ENCODE results near the gene ADAMTS17. TPM values are rescaled to one million over a fixed set of nuclear protein-coding genes. Genes with fewer than 3 reads are reported as not detected.
A peak's percentile ranks its signal among the peaks of the same experiment; 100 is the strongest.

The ADAMTS17 gene
- total and polyA plus RNA-seq, 9 of the 15 experiments (the other 6 are each of a cell fraction or from before 2014, with no cell fraction given), result 0.01 to 0.14 (median 0.07) TPM; not detected in 6

GRCh38 chr15:100043068-100043641 lies 298.6 kb downstream of the ADAMTS17 start:
- intact Hi-C loops (cut with micrococcal nuclease) (no loop called here), in situ Hi-C loops (cut with MboI) (no loop called here)
- ChIA-PET CTCF (ENCODE audit: low intra/inter-chr PET ratio) (no interaction called here), POLR2A (no interaction called here)
- no TSS peak for BruUV-seq (replicated peaks)
- Histone ChIP-seq H3K4me3 (no peak overlapping the region), H3K9me3 (replicated peaks; ENCODE audit: control insufficient read depth, insufficient read depth, low read depth, low read length) (no peaks in the 10 kb centered on the region), H2AFZ (ENCODE audit: low read depth, low read length) (no peak overlapping the region), H3K9ac (ENCODE audit: insufficient read depth in 1 of 2, low read depth in 2 of 2, low read length in 2 of 2) (no peak overlapping the region), H3K36me3 (ENCODE audit: control insufficient read depth, insufficient read depth, low read length) (no peaks in the 10 kb centered on the region), H3K27ac (ENCODE audit: extremely low read depth, low read depth, low read length) (no peak overlapping the region), H3K4me1 (replicated peaks in 1 of 2; ENCODE audit: control insufficient read depth in 2 of 2, insufficient read depth in 2 of 2, low read length in 2 of 2) (no peaks in the 10 kb centered on the region; a peak in 1 of 5 replicates), H3K9me1 (ENCODE audit: control insufficient read depth, insufficient read depth, low read length) (no peaks in the 10 kb centered on the region), H3K27me3 (ENCODE audit: control insufficient read depth in 2 of 2, insufficient read depth in 2 of 2, low read length in 2 of 2) (peaks cover 0 to 1% of the 10 kb centered on the region in 2 experiments; a peak in 2 of 5 replicates), H3K79me2 (ENCODE audit: control insufficient read depth, insufficient read depth, low read length) (no peaks in the 10 kb centered on the region), H3K4me2 (ENCODE audit: insufficient read depth, low read length) (no peak overlapping the region), H4K20me1 (replicated peaks; ENCODE audit: control insufficient read depth, insufficient read depth, low read length) (no peaks in the 10 kb centered on the region)
- no peak for DNase-seq (ENCODE audit: extremely low read depth in 1 of 4, low spot score in 3 of 4)
- under 1% methylated on average over 8 of the region's 8 CpGs for WGBS (ENCODE audit: insufficient coverage, low coverage, missing lambda C conversion rate)
- FAIRE-seq, result no peak
- ATAC-seq, result no peak
- TF ChIP-seq TRIM28 (IDR thresholded peaks at IDR 0.05) (no peak), ZNF785 (CRISPR knock-in tag; IDR thresholded peaks at IDR 0.05) (no peak), FOSL1 (tag; conservative IDR thresholded peaks at IDR 0.05) (0 out of 2 replicates have a peak, but pooled peaks have one; percentile 33), MAFG (tag; conservative IDR thresholded peaks at IDR 0.05) (0 out of 2 replicates have a peak, but pooled peaks have one; percentile 16)

- Histone ChIP-seq H4K20me1 (replicated peaks; ENCODE audit: control insufficient read depth, insufficient read depth, low read length) (no peaks in the 10 kb centered on the region), H3K4me3 (no peak overlapping the region), H3K9ac (ENCODE audit: insufficient read depth in 1 of 2, low read depth in 2 of 2, low read length in 2 of 2) (no peak overlapping the region), H3K9me3 (replicated peaks; ENCODE audit: control insufficient read depth, insufficient read depth, low read depth, low read length) (no peaks in the 10 kb centered on the region), H3K36me3 (ENCODE audit: control insufficient read depth, insufficient read depth, low read length) (no peaks in the 10 kb centered on the region), H3K27me3 (ENCODE audit: control insufficient read depth in 2 of 2, insufficient read depth in 2 of 2, low read length in 2 of 2) (no peaks in the 10 kb centered on the region; a peak in 1 of 5 replicates), H3K79me2 (ENCODE audit: control insufficient read depth, insufficient read depth, low read length) (no peaks in the 10 kb centered on the region), H2AFZ (ENCODE audit: low read depth, low read length) (no peak overlapping the region), H3K4me2 (ENCODE audit: insufficient read depth, low read length) (no peak overlapping the region), H3K27ac (ENCODE audit: extremely low read depth, low read depth, low read length) (no peak overlapping the region), H3K4me1 (replicated peaks in 1 of 2; ENCODE audit: control insufficient read depth in 2 of 2, insufficient read depth in 2 of 2, low read length in 2 of 2) (no peaks in the 10 kb centered on the region; a peak in 1 of 5 replicates), H3K9me1 (ENCODE audit: control insufficient read depth, insufficient read depth, low read length) (no peaks in the 10 kb centered on the region)
- in situ Hi-C loops (cut with MboI) (no loop called here), intact Hi-C loops (cut with micrococcal nuclease) (no loop called here)
- ChIA-PET POLR2A (no interaction called here), CTCF (ENCODE audit: low intra/inter-chr PET ratio) (no interaction called here)
- DNase-seq (ENCODE audit: extremely low read depth in 1 of 4, low spot score in 3 of 4) (no peak), ATAC-seq (no peak), FAIRE-seq (no peak)
- no TSS peak for BruUV-seq (replicated peaks)
- TF ChIP-seq TEAD1 (CRISPR knock-in tag; IDR thresholded peaks at IDR 0.05) (no peak), RBM14 (IDR thresholded peaks at IDR 0.05; ENCODE audit: borderline replicate concordance, insufficient read depth, low read depth, low read length) (no peak), GTF2A2 (tag; IDR thresholded peaks at IDR 0.05) (no peak), TAF9B (IDR thresholded peaks at IDR 0.05; ENCODE audit: partially characterized antibody) (no peak), STAG1 (CRISPR knock-in tag; IDR thresholded peaks at IDR 0.05; ENCODE audit: borderline replicate concordance) (no peak), ZNF551 (CRISPR knock-in tag; IDR thresholded peaks at IDR 0.05) (no peak)
- TF ChIP-seq, protein P1, sequence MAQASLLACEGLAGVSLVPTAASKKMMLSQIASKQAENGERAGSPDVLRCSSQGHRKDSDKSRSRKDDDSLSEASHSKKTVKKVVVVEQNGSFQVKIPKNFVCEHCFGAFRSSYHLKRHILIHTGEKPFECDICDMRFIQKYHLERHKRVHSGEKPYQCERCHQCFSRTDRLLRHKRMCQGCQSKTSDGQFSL (CRISPR knock-in tag; IDR thresholded peaks at IDR 0.05), result no peak
- TF ChIP-seq, protein P1 (tag; IDR thresholded peaks at IDR 0.05), result no peak
- 0% methylated on average over 5 of the region's 5 CpGs for WGBS (ENCODE audit: insufficient coverage, low coverage, missing lambda C conversion rate)
These were observed 299.2 kb downstream of the ADAMTS17 start for GRCh38 chr15:100042558-100042957.
